K562 (cell line): ENCODE data around the gene JHY. TPM values are rescaled to one million over a fixed set of nuclear protein-coding genes. Genes with fewer than 3 reads are reported as not detected.

Source experiments
- ATAC-seq: fragments of 200-7000 bp; cut with Tn5 transposase; 3 replicates; pipeline ENCODE4 v1.9.1; 2020; ENCODE audit warnings: moderate library complexity
- BruUV-seq: library from RNA; stranded (reverse); fragments of 400-500 nt; replicated peaks from 2 replicates; lab custom pipeline; 2021; lab: Mats Ljungman, UMichigan
- CTCF ChIA-PET: fragments of 300-600 bp; formaldehyde crosslinking; extraction: SDS; loops from one replicate; lab custom pipeline; 2021; ENCODE audit warnings: low intra/inter-chr PET ratio; lab: Yijun Ruan, JAX
- POLR2A ChIA-PET: fragments of 300-600, 350-650 bp; sonication (Branson Sonifier 250); formaldehyde crosslinking; extraction: SDS; loops from one replicate; lab custom pipeline; 2021; ENCODE audit warnings: antibody characterized with exemption, inconsistent platforms; lab: Yijun Ruan, JAX
- DNase-seq, 4 experiments: peaks; one replicate each; pipeline versions ENCODE4 v3.0.0 to v3.0.0-alpha.2; 2011 to 2018; ENCODE audit warnings: low spot score in 3 of 4, mixed read lengths in 3 of 4; ENCODE audit errors: extremely low read depth in 1 of 4
- FAIRE-seq: peaks from 2 replicates; lab custom pipeline; 2011; peaks lifted over from hg19 to GRCh38; lab: Jason Lieb, UNC
- H2AFZ ChIP-seq: 2 replicates; pipeline ENCODE4 v1.6.0; 2011; ENCODE audit warnings: low read depth, low read length, control low read depth, inconsistent platforms
- H3K27ac ChIP-seq: fragments of 200-600 bp; 3 replicates; pipeline ENCODE4 v1.8.0; 2011; ENCODE audit warnings: low read depth, mild to moderate bottlenecking, control low read depth, inconsistent platforms, low read length, moderate library complexity, mixed read lengths; ENCODE audit errors: extremely low read depth
- H3K27me3 ChIP-seq, 2 experiments: fragments of 300-600 bp in 1 of 2; 2 replicates in 1 of 2; 3 replicates in 1 of 2; pipeline versions ENCODE4 v1.6.0 to v1.8.0; 2011; ENCODE audit warnings: inconsistent platforms in 2 of 2, low read length in 2 of 2, mild to moderate bottlenecking in 1 of 2, mixed read lengths in 1 of 2, moderate library complexity in 1 of 2; ENCODE audit not compliant: control insufficient read depth in 2 of 2, insufficient read depth in 2 of 2
- H3K36me3 ChIP-seq: fragments of 300-600 bp; 3 replicates; pipeline ENCODE4 v1.8.0; 2011; ENCODE audit warnings: mild to moderate bottlenecking, low read length, inconsistent platforms; ENCODE audit not compliant: control insufficient read depth, insufficient read depth
- H3K4me1 ChIP-seq, 2 experiments: fragments of 200-600 bp in 1 of 2; replicated peaks in 1 of 2; 2 replicates in 1 of 2; 3 replicates in 1 of 2; pipeline versions ENCODE4 v1.5.1 to v1.8.0; 2011; ENCODE audit warnings: inconsistent platforms in 2 of 2, low read length in 2 of 2, mild to moderate bottlenecking in 1 of 2, mixed read lengths in 1 of 2, moderate library complexity in 1 of 2; ENCODE audit not compliant: control insufficient read depth in 2 of 2, insufficient read depth in 2 of 2
- H3K4me2 ChIP-seq: 2 replicates; pipeline ENCODE4 v1.6.1; 2011; ENCODE audit warnings: low read length, control low read depth, inconsistent platforms, mixed read lengths; ENCODE audit not compliant: insufficient read depth
- H3K4me3 ChIP-seq: fragments of 200-600 bp; sonication (generic), shearing (Covaris generic); 2 replicates; pipeline ENCODE4 v1.5.1; 2016; ENCODE audit warnings: control low read depth, inconsistent platforms
- H3K79me2 ChIP-seq: fragments of 200-600 bp; 3 replicates; pipeline ENCODE4 v1.8.0; 2011; ENCODE audit warnings: low read length, inconsistent platforms; ENCODE audit not compliant: control insufficient read depth, insufficient read depth
- H3K9ac ChIP-seq, 2 experiments: 2 replicates each; pipeline versions ENCODE4 v1.6.0 to v1.6.1; 2011; ENCODE audit warnings: low read depth in 2 of 2, low read length in 2 of 2, control low read depth in 1 of 2, inconsistent platforms in 1 of 2, mild to moderate bottlenecking in 1 of 2, mixed read lengths in 1 of 2; ENCODE audit not compliant: insufficient read depth in 1 of 2
- H3K9me1 ChIP-seq: one replicate; pipeline ENCODE4 v1.6.0; 2011; ENCODE audit warnings: inconsistent platforms, mild to moderate bottlenecking, low read length, moderate library complexity; ENCODE audit not compliant: control insufficient read depth, insufficient read depth
- H3K9me3 ChIP-seq: replicated peaks from 2 replicates; pipeline ENCODE4 v1.5.1; 2011; ENCODE audit warnings: low read depth, low read length, inconsistent platforms; ENCODE audit not compliant: control insufficient read depth, insufficient read depth
- H4K20me1 ChIP-seq: replicated peaks from 2 replicates; pipeline ENCODE4 v1.6.1; 2011; ENCODE audit warnings: low read length, inconsistent platforms, mixed read lengths; ENCODE audit not compliant: control insufficient read depth, insufficient read depth
- ARID4B ChIP-seq: sonication (generic); formaldehyde crosslinking; IDR thresholded peaks from 2 replicates; pipeline ENCODE4 v1.8.0; 2022; ENCODE audit warnings: mild to moderate bottlenecking, missing genetic modification reagents
- DDX20 ChIP-seq: fragments of 450-650 bp; IDR thresholded peaks from 2 replicates; pipeline ENCODE4 v1.6.1; 2016; ENCODE audit warnings: missing genetic modification characterization, low read depth, mild to moderate bottlenecking, missing compliant biosample characterization, moderate library complexity
- GTF3C2 ChIP-seq: IDR thresholded peaks from 3 replicates; pipeline ENCODE4 v1.6.1; 2011; ENCODE audit warnings: borderline replicate concordance, mild to moderate bottlenecking, moderate library complexity; ENCODE audit not compliant: insufficient read length; ENCODE audit errors: extremely low read depth
- ILF3 ChIP-seq: fragments of 450-650 bp; IDR thresholded peaks from 2 replicates; pipeline ENCODE4 v1.6.1; 2018; ENCODE audit warnings: antibody characterized with exemption, mild to moderate bottlenecking, moderate library complexity, borderline replicate concordance
- POLR2AphosphoS5 ChIP-seq: IDR thresholded peaks from 2 replicates; pipeline ENCODE4 v1.6.1; 2011; ENCODE audit warnings: mild to moderate bottlenecking, low read depth, low read length, moderate library complexity; ENCODE audit not compliant: control insufficient read depth, insufficient read depth
- SRSF3 ChIP-seq: fragments of 200-400 bp; formaldehyde crosslinking; IDR thresholded peaks from 2 replicates; pipeline ENCODE4 v1.6.1; 2016; ENCODE audit warnings: mild to moderate bottlenecking, low read length, moderate library complexity; ENCODE audit not compliant: insufficient read depth
- ZNF586 ChIP-seq: fragments of 450-650 bp; formaldehyde crosslinking; conservative IDR thresholded peaks from 2 replicates; pipeline ENCODE4 v1.4.0; 2020; ENCODE audit warnings: mild to moderate bottlenecking, moderate library complexity
- ZNF668 ChIP-seq: fragments of 250-450 bp; sonication (Bioruptor Pico); IDR thresholded peaks from 2 replicates; pipeline ENCODE4 v1.8.0; 2022; ENCODE audit warnings: mild to moderate bottlenecking, inconsistent platforms
- WGBS: fragments of 100-300 bp; shearing (Covaris generic); methylation state at CpG from one replicate; pipeline ENCODE4 v1.1.6; 2016; ENCODE audit warnings: low coverage, mixed read lengths; ENCODE audit not compliant: insufficient coverage; ENCODE audit errors: missing lambda C conversion rate; 5-methylcytosine and 5-hydroxymethylcytosine counted together
- in situ Hi-C: fragments of 300-500 bp; cut with MboI; formaldehyde crosslinking; loops from 4 replicates; pipeline ENCODE4 v1.15.0; 2018; ENCODE audit warnings: inconsistent platforms, mixed read lengths
- intact Hi-C: fragments of 100-400 bp; cut with micrococcal nuclease; formaldehyde crosslinking; loops from 2 replicates; pipeline ENCODE4 v1.14.2; 2022
- polyA plus RNA-seq, 8 experiments: library from polyadenylated mRNA; depleted of rRNA in 4 of 8; stranded (reverse) in 5 of 8; unstranded in 3 of 8; fragments of >200 nt; fragmentation: Nextera tagmentation in 2 of 8; fragmentation: Illumina TruSeq in 1 of 8; extraction: Ambion mirVana in 2 of 8; extraction: Trizol in 1 of 8; gene quantifications; 2 replicates each; pipeline versions ENCODE4 v1.2.1 to v1.2.3, GENCODE V29; 2011 to 2014; ENCODE audit warnings: inconsistent platforms in 1 of 8, missing spikeins in 1 of 8
- total RNA-seq, 7 experiments: library from RNA; depleted of rRNA in 6 of 7; stranded (reverse); fragments of >200 nt in 6 of 7; fragmentation: Illumina TruSeq in 2 of 7; extraction: Trizol in 2 of 7; gene quantifications; 2 replicates each; pipeline versions ENCODE4 v1.2.1 to v1.2.3, GENCODE V29; 2011 to 2021; ENCODE audit warnings: low replicate concordance in 1 of 7

JHY gene
- total and polyA plus RNA-seq, 9 of the 15 experiments (the other 6 are each of a cell fraction or from before 2014, with no cell fraction given): not detected

GRCh38 chr11:122888162-122888561 is 5.6 kb downstream of the JHY start (continued):
- TF ChIP-seq ILF3 (no peak), POLR2AphosphoS5 (no peak), ARID4B (no peak)
- TF ChIP-seq, all 486 proteins: peak for 0

GRCh38 chr11:122893131-122893530 is 10.6 kb downstream of the JHY start:
- no TSS peak for BruUV-seq
- 0% methylated on average over 5 of the region's 5 CpGs for WGBS
- Histone ChIP-seq H3K27ac (no peak overlapping the region), H3K4me3 (no peak overlapping the region), H3K4me2 (no peak overlapping the region), H4K20me1 (no peaks in the 10 kb centered on the region), H3K9me3 (no peaks in the 10 kb centered on the region), H3K9ac (no peak overlapping the region), H3K4me1 (no peaks in the 10 kb centered on the region), H3K79me2 (no peaks in the 10 kb centered on the region), H3K36me3 (no peaks in the 10 kb centered on the region), H3K27me3 (0 out of 5 replicates have a peak, but pooled peaks cover 0 to 4% of the 10 kb centered on the region in 2 experiments), H2AFZ (no peak overlapping the region), H3K9me1 (no peaks in the 10 kb centered on the region)
- ChIA-PET CTCF (no interaction called here), POLR2A (no interaction called here)
- intact Hi-C loops (no loop called here), in situ Hi-C loops (no loop called here)
- FAIRE-seq (no peak), DNase-seq (no peak), ATAC-seq (no peak)
- TF ChIP-seq GTF3C2 (no peak), DDX20 (tag) (no peak), ZNF586 (CRISPR knock-in tag) (no peak), ZNF668 (CRISPR knock-in tag) (no peak), SRSF3 (no peak)
